Thyroid gland (tissue), 4 donors: ENCODE results near the gene SAMD11.

Experiments used
- CTCF ChIP-seq, 6 experiments: fragments of 200-600 bp in 3 of 6; fragments of 450-650 bp in 3 of 6; sonication (generic) in 3 of 6; IDR thresholded peaks; one replicate each; pipeline ENCODE4 v1.5.1; 2016 to 2019; ENCODE audit warnings: antibody characterized with exemption in 6 of 6, mild to moderate bottlenecking in 2 of 6, inconsistent platforms in 1 of 6, moderate library complexity in 1 of 6
- POLR2A ChIP-seq, 2 donors: fragments of 450-650 bp; IDR thresholded peaks; one replicate each; pipeline ENCODE4 v1.6.1; 2017; ENCODE audit warnings: antibody characterized with exemption in 2 of 2, mild to moderate bottlenecking in 2 of 2, moderate library complexity in 1 of 2

GRCh38 chr1:917466-918091 is 6.1 kb upstream of the SAMD11 start:
- TF ChIP-seq CTCF (IDR thresholded peaks at IDR 0.05) (no peak), POLR2A (IDR thresholded peaks at IDR 0.05) (no peak)
